Upper lobe of left lung (tissue), 4 donors: ENCODE data around the gene RYR3.

Source experiments
- EP300 ChIP-seq, 4 donors: sonication (generic); formaldehyde crosslinking; IDR thresholded peaks; one replicate each; pipeline ENCODE4 v1.5.1; 2017; ENCODE audit warnings: antibody characterized with exemption in 4 of 4, control low read depth in 2 of 4
- POLR2A ChIP-seq, 4 donors: fragments of 450-650 bp; IDR thresholded peaks; one replicate each; pipeline ENCODE4 v1.5.1; 2016 to 2017; ENCODE audit warnings: antibody characterized with exemption in 4 of 4, mild to moderate bottlenecking in 2 of 4
- POLR2AphosphoS5 ChIP-seq, 2 donors: sonication (generic); formaldehyde crosslinking; IDR thresholded peaks; one replicate each; pipeline ENCODE4 v1.5.1; 2017; ENCODE audit warnings: antibody characterized with exemption in 2 of 2
- TF ChIP-seq, protein P1 (sequence below), 6 experiments: fragments of 450-650 bp in 4 of 6; fragments of 200-600 bp in 2 of 6; sonication (generic) in 2 of 6; IDR thresholded peaks; one replicate each; pipeline ENCODE4 v1.5.1; 2016 to 2019; ENCODE audit warnings: antibody characterized with exemption in 6 of 6

DNA sequence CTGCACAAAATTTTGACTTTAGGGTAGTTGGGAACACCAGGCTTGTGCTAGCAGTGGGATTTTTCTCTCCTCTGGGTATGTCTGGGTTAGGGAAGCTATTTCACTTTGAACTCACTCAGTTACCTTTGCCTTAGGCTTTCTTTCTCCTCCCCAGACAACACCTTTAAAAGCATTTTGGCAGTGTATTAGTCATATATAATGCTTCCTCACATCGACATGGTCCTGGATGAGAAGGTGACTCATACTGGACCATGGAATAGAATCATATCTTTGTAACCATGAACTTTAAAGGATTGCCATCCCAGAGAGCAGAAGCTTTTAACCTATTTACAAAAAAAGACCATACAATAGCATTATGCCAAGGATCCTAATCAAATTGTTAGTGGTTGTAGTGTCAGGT lies 2.7 kb downstream of the RYR3 start:
- TF ChIP-seq POLR2A (IDR thresholded peaks at IDR 0.05) = no peak
- TF ChIP-seq, protein P1, sequence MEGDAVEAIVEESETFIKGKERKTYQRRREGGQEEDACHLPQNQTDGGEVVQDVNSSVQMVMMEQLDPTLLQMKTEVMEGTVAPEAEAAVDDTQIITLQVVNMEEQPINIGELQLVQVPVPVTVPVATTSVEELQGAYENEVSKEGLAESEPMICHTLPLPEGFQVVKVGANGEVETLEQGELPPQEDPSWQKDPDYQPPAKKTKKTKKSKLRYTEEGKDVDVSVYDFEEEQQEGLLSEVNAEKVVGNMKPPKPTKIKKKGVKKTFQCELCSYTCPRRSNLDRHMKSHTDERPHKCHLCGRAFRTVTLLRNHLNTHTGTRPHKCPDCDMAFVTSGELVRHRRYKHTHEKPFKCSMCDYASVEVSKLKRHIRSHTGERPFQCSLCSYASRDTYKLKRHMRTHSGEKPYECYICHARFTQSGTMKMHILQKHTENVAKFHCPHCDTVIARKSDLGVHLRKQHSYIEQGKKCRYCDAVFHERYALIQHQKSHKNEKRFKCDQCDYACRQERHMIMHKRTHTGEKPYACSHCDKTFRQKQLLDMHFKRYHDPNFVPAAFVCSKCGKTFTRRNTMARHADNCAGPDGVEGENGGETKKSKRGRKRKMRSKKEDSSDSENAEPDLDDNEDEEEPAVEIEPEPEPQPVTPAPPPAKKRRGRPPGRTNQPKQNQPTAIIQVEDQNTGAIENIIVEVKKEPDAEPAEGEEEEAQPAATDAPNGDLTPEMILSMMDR (IDR thresholded peaks at IDR 0.05) = no peak
- no peak for TF ChIP-seq EP300 (IDR thresholded peaks at IDR 0.05)
- TF ChIP-seq POLR2AphosphoS5 (IDR thresholded peaks at IDR 0.05) = no peak
